Fibroblast of peridontal ligament (primary cell): Measurements from ENCODE around the gene NCAM1.

Experiments
- DNase-seq: peaks from one replicate; pipeline ENCODE4 v3.0.0-alpha.2; 2010; ENCODE audit errors: extremely low read depth

NCAM1 gene

GRCh38 chr11:113199866-113200265 lies 238.6 kb downstream of the NCAM1 start:
- peak; percentile 45 for DNase-seq

- DNase-seq, result no peak
Observed at GRCh38 chr11:113201054-113201818, 240.0 kb downstream of the NCAM1 start.

GRCh38 chr11:113202431-113202830 lies 241.2 kb downstream of the NCAM1 start:
- no peak for DNase-seq

GRCh38 chr11:113203141-113203753 lies 242.0 kb downstream of the NCAM1 start:
- no peak for DNase-seq

GRCh38 chr11:113204280-113204679 lies 243.1 kb downstream of the NCAM1 start:
- no peak for DNase-seq

- no peak for DNase-seq
Observed at GRCh38 chr11:113213549-113213948, 252.3 kb downstream of the NCAM1 start.

GRCh38 chr11:113222241-113222640 lies 261.0 kb downstream of the NCAM1 start:
- no peak for DNase-seq

- no peak for DNase-seq
Observed at GRCh38 chr11:113234888-113235287, 273.7 kb downstream of the NCAM1 start.

GRCh38 chr11:113237261-113237660 lies 276.0 kb downstream of the NCAM1 start:
- DNase-seq, result no peak

GRCh38 chr11:113238721-113239120 lies 277.5 kb downstream of the NCAM1 start:
- no peak for DNase-seq

- DNase-seq, result no peak
Observed at GRCh38 chr11:113240389-113240788, 279.2 kb downstream of the NCAM1 start.

- DNase-seq, result peak; percentile 62
Observed at GRCh38 chr11:113240790-113241635, 279.8 kb downstream of the NCAM1 start.

- peak; percentile 26 for DNase-seq
Observed at GRCh38 chr11:113241636-113242054, 280.4 kb downstream of the NCAM1 start.

- DNase-seq, result no peak
Observed at GRCh38 chr11:113242060-113242459, 280.8 kb downstream of the NCAM1 start.

GRCh38 chr11:113242767-113243397 lies 281.7 kb downstream of the NCAM1 start:
- DNase-seq, result peak; percentile 80

- no peak for DNase-seq
Observed at GRCh38 chr11:113243696-113244095, 282.5 kb downstream of the NCAM1 start.

GRCh38 chr11:113245216-113245615 lies 284.0 kb downstream of the NCAM1 start:
- DNase-seq, result no peak

GRCh38 chr11:113247221-113247620 lies 286.0 kb downstream of the NCAM1 start:
- no peak for DNase-seq

- DNase-seq, result peak; percentile 23
Observed at GRCh38 chr11:113247966-113248365, 286.7 kb downstream of the NCAM1 start.

GRCh38 chr11:113248702-113249490 lies 287.7 kb downstream of the NCAM1 start:
- DNase-seq, result no peak

GRCh38 chr11:113249491-113249763 lies 288.2 kb downstream of the NCAM1 start:
- DNase-seq, result peak; percentile 23
